ENCODE data around the gene TBC1D12. TPM values are rescaled to one million over a fixed set of nuclear protein-coding genes. Genes with fewer than 3 reads are reported as not detected.
"Not testable (repeated sequence)": the region's sequence is repeated elsewhere in the genome, so short reads cannot be mapped to it uniquely, and the experiment has no call there.

The TBC1D12 gene
- total and polyA plus RNA-seq, 2 donors: 8.6 to 52.9 TPM

GRCh38 chr10:94549221-94549620, 146.9 kb downstream of the TBC1D12 start:
- no peak for DNase-seq (ENCODE audit: extremely low spot score)
- Histone ChIP-seq H3K36me3 (ENCODE audit: insufficient read depth) (no peaks in the 10 kb centered on the region), H3K27ac (ENCODE audit: low read depth) (no peak overlapping the region), H3K4me1 (ENCODE audit: insufficient read depth) (no peaks in the 10 kb centered on the region), H3K4me3 (ENCODE audit: low read depth, low read length) (no peak overlapping the region)

GRCh38 chr10:94567714-94568307, 165.5 kb downstream of the TBC1D12 start:
- not testable (repeated sequence) for H3K27ac ChIP-seq (ENCODE audit: low read depth); H3K4me3 ChIP-seq (ENCODE audit: low read depth, low read length); H3K36me3 ChIP-seq (ENCODE audit: insufficient read depth); H3K4me1 ChIP-seq (ENCODE audit: insufficient read depth); DNase-seq (ENCODE audit: extremely low spot score)
- WGBS: 97% methylated on average over 13 of the region's 13 CpGs

- no peak overlapping the region for H3K4me3 ChIP-seq (ENCODE audit: low read depth, low read length)
- no peaks in the 10 kb centered on the region for H3K4me1 ChIP-seq (ENCODE audit: insufficient read depth)
- H3K36me3 ChIP-seq (ENCODE audit: insufficient read depth): no peaks in the 10 kb centered on the region
- H3K27ac ChIP-seq (ENCODE audit: low read depth): no peak overlapping the region
- DNase-seq (ENCODE audit: extremely low spot score): no peak
Measured at GRCh38 chr10:94571081-94571480, 168.7 kb downstream of the TBC1D12 start.

- Histone ChIP-seq H3K4me3 (ENCODE audit: low read depth, low read length) (no peak overlapping the region), H3K36me3 (ENCODE audit: insufficient read depth) (no peaks in the 10 kb centered on the region), H3K4me1 (ENCODE audit: insufficient read depth) (no peaks in the 10 kb centered on the region), H3K27ac (ENCODE audit: low read depth) (no peak overlapping the region)
- no peak for DNase-seq (ENCODE audit: extremely low spot score)
- WGBS: 34% methylated on average over 3 of the region's 3 CpGs
Measured at GRCh38 chr10:94571528-94571927, 169.2 kb downstream of the TBC1D12 start.

- no peaks in the 10 kb centered on the region for H3K4me1 ChIP-seq (ENCODE audit: insufficient read depth)
- DNase-seq (ENCODE audit: extremely low spot score): no peak
- H3K27ac ChIP-seq (ENCODE audit: low read depth): no peak overlapping the region
- WGBS: 88% methylated on average over 4 of the region's 4 CpGs
- H3K4me3 ChIP-seq (ENCODE audit: low read depth, low read length): no peak overlapping the region
- no peaks in the 10 kb centered on the region for H3K36me3 ChIP-seq (ENCODE audit: insufficient read depth)
Measured at GRCh38 chr10:94578790-94579189, 176.4 kb downstream of the TBC1D12 start.

- Histone ChIP-seq H3K36me3 (ENCODE audit: insufficient read depth) (no peaks in the 10 kb centered on the region), H3K4me3 (ENCODE audit: low read depth, low read length) (no peak overlapping the region)
- DNase-seq (ENCODE audit: extremely low spot score): no peak
Measured at GRCh38 chr10:94583124-94583523, 180.8 kb downstream of the TBC1D12 start.

More at GRCh38 chr10:94583124-94583523, 180.8 kb downstream of the TBC1D12 start:
- H3K4me1 ChIP-seq (ENCODE audit: insufficient read depth): no peaks in the 10 kb centered on the region
- no peak overlapping the region for H3K27ac ChIP-seq (ENCODE audit: low read depth)

Other genes with a start within 250 kb of the TBC1D12 start
- gene NOC3L, start 39.6 kb upstream of the TBC1D12 start, total RNA-seq: 43.2 TPM
- 7.5 TPM for gene NOC3L, start 39.6 kb upstream of the TBC1D12 start, polyA plus RNA-seq
- gene HELLS, start 143.2 kb downstream of the TBC1D12 start, total RNA-seq: 99.1 TPM
- gene HELLS, start 143.2 kb downstream of the TBC1D12 start, polyA plus RNA-seq: 1.7 TPM